Glomerular visceral epithelial cell (primary cell): ENCODE data around the gene AP3S2.
"Not testable (repeated sequence)": the region's sequence is repeated elsewhere in the genome, so short reads cannot be mapped to it uniquely, and the experiment has no call there.

Experiments used
- DNase-seq: peaks from one replicate; pipeline ENCODE4 v3.0.0-alpha.2; 2016; ENCODE audit errors: extremely low spot score

The AP3S2 gene

DNA sequence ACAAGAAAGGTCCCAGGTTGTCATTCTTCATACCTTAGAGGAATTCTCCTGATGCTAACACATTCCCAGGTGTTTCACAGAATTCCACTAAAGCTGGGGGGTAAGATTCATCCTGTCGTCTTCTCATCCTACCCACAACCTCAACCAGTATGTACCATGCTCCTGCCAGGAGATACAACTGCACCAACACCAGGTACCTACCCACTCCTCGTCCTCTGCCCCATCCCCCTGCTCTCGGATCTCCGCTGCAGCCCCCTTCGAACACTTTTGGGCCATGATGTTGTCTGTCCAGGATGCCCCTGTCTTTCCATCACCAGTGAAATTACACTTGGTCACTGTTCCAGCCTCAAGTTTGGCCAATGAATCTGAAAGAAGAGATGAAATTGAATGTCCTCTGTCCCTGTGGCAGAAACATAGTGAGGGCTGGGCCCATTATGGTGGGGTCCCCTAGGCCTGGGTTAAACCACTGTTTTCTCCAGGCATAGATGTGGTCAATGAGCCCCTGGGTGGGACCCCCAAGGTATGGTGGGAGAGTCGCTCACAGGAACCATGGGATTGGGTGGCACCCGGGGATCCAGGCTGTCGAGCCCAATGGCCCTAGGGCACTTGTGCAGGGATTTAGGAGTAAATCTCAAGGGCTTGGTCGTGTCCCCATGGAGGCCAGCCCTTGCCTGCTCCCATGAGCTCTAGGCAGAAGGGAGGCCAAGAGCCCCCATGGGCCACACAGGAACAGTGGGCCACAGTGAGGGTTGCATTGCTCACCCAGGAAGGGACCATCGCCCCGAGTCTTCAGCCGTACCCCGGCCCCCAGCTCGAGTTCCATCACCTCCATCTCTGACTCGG lies 9.4 kb upstream of the AP3S2 start:
- no peak for DNase-seq

GRCh38 chr15:89900849-89901248 lies 7.1 kb upstream of the AP3S2 start:
- DNase-seq = no peak

DNA sequence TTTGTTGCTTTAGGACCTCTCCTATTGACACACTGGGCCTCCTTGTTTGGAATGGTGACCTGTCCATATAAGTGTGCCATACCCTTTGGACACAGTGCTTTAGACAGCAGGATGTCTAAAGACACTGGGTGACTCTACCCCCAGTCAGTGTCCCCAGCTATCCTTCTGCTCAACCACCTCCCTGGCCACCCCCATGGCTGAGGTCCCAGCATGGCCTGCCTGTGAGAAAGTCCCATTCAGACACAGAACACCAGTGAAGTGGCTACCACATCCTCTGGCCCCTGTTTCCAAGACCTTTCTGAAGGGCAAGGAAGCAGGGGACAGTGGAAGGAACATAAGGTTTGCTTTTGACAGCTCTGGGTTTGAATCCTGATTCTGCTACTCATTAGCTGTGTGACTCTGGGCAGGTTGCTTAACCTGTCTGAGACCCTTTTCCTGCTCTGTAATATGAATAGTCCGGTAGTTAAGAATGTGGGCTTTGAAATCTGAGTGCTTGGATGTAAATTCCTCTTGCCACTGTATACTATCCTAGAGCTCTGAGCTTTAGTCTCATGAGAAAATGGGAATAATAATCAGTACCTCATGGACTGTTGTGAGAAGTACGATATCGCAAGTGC lies 6.3 kb upstream of the AP3S2 start:
- no peak for DNase-seq

GRCh38 chr15:89899295-89899945 lies 5.6 kb upstream of the AP3S2 start:
- no peak for DNase-seq

DNA sequence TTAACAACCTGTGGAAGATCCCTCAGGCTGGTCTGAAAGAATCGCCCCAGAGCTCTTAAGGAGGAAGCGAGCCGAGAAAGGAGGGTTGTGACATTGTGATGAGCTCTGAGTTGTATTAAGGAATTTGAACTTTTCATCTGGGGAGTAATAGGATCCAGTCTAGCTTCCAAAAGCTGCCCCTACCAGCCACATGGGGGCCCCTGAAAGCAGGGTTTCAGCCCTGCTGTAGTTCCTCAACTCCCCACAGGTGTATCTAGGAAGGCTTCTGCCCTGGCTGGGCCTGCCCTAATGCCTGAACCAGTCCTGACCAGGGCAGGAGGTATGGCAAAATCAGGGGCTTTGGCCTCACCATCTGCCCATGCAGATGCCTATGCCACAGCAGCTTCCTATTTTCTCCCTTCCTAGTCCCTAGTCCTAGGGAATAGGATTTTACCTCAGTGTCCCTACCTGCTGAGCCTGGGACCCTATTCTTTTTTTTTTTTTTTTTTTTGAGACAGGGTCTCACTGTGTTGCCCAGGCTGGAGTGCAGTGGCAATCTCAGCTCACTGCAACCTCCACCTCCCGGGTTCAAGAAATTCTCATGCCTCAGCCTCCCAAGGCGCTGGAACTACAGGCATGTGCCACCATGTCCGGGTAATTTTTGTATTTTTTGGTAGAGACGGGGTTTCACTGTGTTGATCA lies 5.0 kb upstream of the AP3S2 start:
- DNase-seq = peak; percentile 62

DNA sequence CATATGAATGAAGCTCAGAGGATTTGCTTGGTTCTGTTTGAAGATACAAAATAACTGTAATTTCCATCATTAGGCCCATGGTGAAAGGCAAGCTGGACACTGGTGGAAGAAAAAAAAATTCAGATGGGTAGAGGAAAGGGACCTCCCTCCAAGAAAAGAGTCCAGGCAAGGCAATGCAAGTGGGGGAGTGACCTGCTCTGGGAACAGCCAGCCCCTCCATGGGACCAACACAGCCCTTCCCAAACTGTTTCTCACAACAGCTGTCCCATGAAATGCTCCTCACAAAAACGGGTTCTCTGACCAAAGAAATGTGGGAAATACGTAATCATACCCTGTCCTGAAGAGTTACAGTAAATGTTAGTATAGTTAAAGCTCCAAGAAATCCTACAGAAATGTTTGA lies 4.4 kb upstream of the AP3S2 start:
- no peak for DNase-seq

DNA sequence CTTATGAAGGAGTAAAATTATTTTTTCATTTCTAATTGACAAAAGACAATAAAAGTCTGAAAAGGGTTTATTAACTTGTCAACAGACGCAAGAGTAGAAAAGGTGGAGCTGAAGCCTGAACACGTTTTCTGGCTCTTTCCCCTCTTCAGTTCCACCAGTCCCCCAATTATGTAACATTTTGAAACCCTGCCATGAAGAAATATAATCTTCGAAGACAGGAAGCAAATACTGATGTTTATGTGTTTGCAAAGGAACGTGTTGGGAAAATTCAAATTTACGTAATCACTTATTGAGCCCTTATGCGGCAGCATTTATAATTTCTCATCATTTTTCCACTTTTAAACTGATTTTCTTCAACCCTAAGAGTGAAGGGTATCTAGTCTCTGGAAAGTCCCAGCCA lies 767 bp downstream of the AP3S2 start:
- no peak for DNase-seq

DNA sequence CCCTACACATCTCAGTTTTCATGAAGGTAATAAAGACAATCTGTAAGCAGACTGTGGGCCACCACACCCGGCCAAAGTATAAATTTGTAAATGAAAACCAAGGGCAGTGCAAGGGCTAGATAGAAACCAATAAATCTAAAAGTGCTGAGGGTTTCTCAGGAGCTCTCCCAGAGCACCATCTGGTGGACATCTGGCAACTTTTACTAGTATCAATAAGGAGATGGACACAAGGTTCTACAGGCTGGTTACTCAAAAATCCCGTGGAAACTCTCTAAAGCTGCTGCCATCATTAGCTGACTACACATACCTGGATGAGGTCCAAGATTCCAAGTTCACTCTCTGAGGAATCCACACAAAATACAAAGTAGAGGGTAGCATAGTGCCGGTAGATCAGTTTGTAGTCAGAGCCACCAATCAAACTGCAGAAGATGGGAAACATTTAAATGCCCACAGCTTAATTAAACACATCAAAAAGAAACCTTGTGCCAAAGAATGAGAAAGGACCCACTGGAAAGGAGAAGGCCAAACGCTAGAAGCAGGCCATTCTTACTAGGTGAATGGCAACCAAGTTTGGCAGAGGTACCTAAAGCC lies 5.5 kb downstream of the AP3S2 start:
- DNase-seq = peak; percentile 61

DNA sequence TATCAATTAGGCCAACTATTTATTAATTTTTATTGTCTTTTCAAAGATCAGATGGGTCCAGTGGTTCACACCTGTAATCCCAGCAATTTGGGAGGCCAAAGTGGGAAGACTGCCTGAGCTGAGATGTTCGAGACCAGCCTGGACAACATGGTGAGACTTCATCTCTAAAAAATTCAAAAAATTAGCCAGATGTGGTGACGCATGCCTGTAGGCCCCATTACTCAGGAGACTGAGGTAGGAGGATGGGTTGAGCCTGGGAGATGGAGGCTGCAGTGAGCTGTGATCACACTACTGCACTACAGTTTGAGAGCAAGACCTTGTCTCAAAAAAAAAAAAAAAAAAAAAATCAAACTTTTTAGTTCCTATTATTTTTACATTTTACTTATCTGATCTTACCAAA lies 8.2 kb downstream of the AP3S2 start:
- DNase-seq = no peak

DNA sequence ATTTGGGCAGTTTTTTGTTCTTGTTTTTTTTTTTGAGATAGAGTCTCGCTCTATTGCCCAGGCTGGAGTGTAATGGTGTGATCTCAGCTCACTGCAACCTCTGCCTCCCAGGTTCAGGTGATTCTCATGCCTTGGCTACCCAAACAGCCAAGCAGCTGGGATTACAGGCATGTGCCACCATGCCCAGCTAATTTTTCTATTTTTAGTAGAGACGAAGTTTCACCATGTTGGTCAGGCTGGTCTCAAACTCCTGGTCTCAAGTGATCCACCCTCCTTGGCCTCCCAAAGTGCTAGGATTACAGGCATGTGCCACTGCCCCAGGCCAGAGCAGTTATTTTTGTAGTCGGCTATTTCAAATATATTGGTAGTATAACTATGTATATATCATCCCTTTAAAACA lies 8.6 kb downstream of the AP3S2 start:
- not testable (repeated sequence) for DNase-seq

DNA sequence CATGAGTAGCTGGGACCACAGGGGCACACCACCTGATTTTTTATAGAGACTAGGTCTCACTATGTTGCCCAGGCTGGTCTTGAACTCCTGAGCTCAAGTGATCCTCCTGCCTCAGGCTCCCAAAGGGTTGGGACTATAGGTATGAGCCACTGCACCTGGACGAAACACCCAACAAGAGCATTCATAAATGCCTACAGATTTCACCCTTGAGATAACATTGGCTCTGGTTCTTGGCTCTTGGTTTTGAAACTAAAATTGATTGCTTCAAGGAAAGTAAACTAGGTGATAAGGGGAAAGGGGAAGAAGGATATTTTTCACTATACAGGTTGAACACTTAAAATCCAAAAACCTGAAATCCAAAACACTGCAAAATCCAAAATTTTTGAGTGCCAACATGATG lies 10.3 kb downstream of the AP3S2 start:
- DNase-seq = no peak

DNA sequence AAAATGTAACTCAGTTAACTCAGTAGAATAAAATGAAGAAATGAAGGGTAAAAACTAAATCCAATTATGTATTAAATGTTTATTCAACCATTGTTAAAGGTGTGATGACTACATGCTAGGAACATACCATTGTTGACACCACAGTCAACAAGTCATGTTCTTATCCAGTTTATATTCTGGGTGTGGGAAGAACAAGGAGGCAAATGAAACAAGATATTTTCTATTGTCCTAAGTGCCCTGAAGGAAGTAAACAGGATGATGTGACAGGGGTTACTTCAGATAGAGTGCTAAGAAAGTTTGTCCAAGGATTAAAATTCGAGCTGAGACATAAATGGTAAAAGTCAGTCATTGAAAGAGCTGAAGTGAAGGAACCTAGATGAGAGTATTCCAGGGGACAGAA lies 13.1 kb downstream of the AP3S2 start:
- no peak for DNase-seq

DNA sequence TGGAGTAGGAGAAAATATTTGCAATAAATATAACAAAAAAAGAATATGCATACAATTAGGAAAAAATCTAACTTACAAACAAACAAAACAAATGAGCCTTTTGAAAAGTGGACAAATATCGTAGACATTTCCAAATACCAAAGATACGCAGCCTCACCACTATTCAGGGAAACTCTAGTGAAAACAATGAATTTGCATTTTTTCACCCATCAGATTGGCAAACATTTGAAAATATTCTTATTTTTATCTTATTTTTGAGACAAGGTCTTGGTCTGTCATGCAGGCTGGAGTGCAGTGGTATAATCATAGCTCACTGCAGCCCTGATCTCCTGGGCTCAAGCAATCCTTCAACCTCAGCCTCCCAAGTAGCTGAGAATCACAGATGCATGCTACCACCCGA lies 15.5 kb downstream of the AP3S2 start:
- no peak for DNase-seq

GRCh38 chr15:89877083-89877425 lies 16.7 kb downstream of the AP3S2 start:
- DNase-seq = no peak

GRCh38 chr15:89876396-89877082 lies 17.3 kb downstream of the AP3S2 start:
- DNase-seq = no peak

- DNase-seq = no peak
Measured at GRCh38 chr15:89875741-89876140, 18.1 kb downstream of the AP3S2 start.

DNA sequence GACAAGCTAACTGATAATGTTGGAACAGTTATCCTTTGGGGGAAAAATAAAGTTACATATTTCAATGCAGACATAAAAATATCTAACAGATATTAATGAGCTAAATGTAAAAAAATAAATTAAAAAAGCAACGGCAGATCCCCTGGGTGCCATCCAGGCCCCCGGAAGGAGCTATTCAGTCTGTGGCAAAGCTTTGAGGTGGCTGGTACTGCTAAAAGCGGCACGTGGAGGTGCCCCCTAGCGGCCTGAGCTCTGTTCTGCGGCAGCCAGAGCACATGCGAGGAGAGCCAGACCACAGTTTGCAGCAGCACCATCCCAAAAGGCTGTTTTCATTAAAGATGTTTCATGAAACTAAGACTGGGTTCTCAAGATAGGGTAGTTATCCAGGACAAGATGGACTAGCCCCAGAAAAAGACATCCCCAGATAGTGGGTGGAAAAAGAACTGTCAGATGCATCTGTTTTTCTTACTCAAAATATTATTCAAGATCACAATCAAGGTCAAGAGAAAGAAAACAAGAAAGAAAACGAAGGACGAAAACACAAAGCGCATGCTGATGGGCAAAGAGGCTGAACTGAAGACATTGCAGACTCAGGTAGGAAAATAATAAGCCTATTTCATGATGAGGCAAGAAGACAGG lies 18.7 kb downstream of the AP3S2 start:
- peak; percentile 77 for DNase-seq

GRCh38 chr15:89870688-89871288 lies 23.0 kb downstream of the AP3S2 start:
- DNase-seq = no peak

DNA sequence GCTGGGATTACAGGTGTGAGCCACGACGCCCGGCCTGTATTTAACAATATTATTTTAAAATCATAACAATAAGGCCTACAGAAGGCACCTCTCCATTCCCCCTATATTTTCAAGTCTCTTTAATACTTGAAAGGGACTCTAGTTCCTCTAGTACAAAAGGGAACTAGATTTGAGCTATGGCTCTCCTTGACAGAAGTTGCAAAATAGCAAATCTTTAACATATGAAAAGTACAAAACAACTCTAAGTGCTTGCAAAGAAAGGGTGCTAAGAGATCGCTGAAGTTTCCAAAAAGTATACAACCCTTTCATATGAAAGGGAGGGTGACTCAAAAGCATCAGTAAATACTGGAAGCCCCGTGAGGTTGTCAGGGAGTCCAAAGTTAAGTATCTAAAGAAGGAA lies 23.8 kb downstream of the AP3S2 start:
- DNase-seq = no peak

DNA sequence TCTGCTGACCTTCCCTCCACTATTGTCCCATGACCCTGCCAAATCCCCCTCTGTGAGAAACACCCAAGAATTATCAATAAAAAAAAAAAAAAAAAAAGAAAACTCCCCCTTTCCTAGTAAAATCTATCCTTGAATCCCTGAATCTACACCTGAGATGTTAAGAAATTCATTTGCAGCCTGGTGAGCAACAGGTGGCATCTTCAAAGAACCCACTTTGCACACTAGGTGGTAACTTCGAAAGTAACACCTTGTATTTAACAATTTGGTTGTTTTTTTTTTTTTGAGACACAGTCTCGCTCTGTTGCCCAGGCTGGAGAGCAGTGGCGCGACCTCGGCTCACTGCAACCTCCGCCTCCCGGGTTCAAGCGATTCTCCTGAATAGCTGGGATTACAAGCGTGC lies 24.3 kb downstream of the AP3S2 start:
- not testable (repeated sequence) for DNase-seq
